HepG2 (cell line): ENCODE data around the gene SEC24D. TPM values are rescaled to one million over a fixed set of nuclear protein-coding genes. Genes with fewer than 3 reads are reported as not detected.

Experiments
- CHD4 ChIP-seq: fragments of 200-600 bp; sonication (generic); IDR thresholded peaks from 2 replicates; pipeline ENCODE4 v1.7.0; 2017; ENCODE audit warnings: mild to moderate bottlenecking, low read length, borderline replicate concordance
- FOSL1 ChIP-seq: sonication (generic); formaldehyde crosslinking; IDR thresholded peaks from 2 replicates; pipeline ENCODE4 v1.9.0; 2021; ENCODE audit warnings: missing genetic modification reagents, borderline replicate concordance
- MAFG ChIP-seq: sonication (generic); formaldehyde crosslinking; IDR thresholded peaks from 2 replicates; pipeline ENCODE4 v1.5.1; 2020; ENCODE audit warnings: mild to moderate bottlenecking, missing genetic modification reagents
- MED13 ChIP-seq: sonication (generic); formaldehyde crosslinking; IDR thresholded peaks from 2 replicates; pipeline ENCODE4 v1.5.0; 2020; ENCODE audit warnings: missing genetic modification reagents
- NFIC ChIP-seq: IDR thresholded peaks from 2 replicates; pipeline ENCODE4 v1.6.1; 2012; ENCODE audit warnings: mild to moderate bottlenecking, low read length, inconsistent platforms
- SPEN ChIP-seq: sonication (generic); formaldehyde crosslinking; IDR thresholded peaks from 2 replicates; pipeline ENCODE4 v1.5.1; 2020; ENCODE audit warnings: low read depth, mild to moderate bottlenecking, missing genetic modification reagents
- SRSF9 ChIP-seq: fragments of 200-400 bp; formaldehyde crosslinking; IDR thresholded peaks from 2 replicates; pipeline ENCODE4 v1.6.1; 2018; ENCODE audit warnings: borderline replicate concordance, mild to moderate bottlenecking, low read depth, low read length; ENCODE audit not compliant: insufficient read depth, poor library complexity, severe bottlenecking
- ZBTB21 ChIP-seq: sonication (generic); formaldehyde crosslinking; IDR thresholded peaks from 2 replicates; pipeline ENCODE4 v1.4.0; 2020; ENCODE audit warnings: missing genetic modification reagents
- ZFP36L2 ChIP-seq: sonication (generic); formaldehyde crosslinking; IDR thresholded peaks from 2 replicates; pipeline ENCODE4 v1.4.0; 2020; ENCODE audit warnings: missing genetic modification reagents
- ZFYVE20 ChIP-seq: sonication (generic); formaldehyde crosslinking; IDR thresholded peaks from 2 replicates; pipeline ENCODE4 v1.8.0; 2023; ENCODE audit warnings: low read depth, mild to moderate bottlenecking, moderate library complexity, missing genetic modification reagents, borderline replicate concordance
- ZNF629 ChIP-seq: sonication (generic); formaldehyde crosslinking; conservative IDR thresholded peaks from 2 replicates; pipeline ENCODE4 v1.5.0; 2020; ENCODE audit warnings: missing genetic modification reagents
- ZNF768 ChIP-seq: sonication (generic); formaldehyde crosslinking; IDR thresholded peaks from 2 replicates; pipeline ENCODE4 v1.4.0; 2020; ENCODE audit warnings: missing genetic modification reagents
- ZSCAN29 ChIP-seq: sonication (generic); formaldehyde crosslinking; conservative IDR thresholded peaks from 2 replicates; pipeline ENCODE4 v1.4.0; 2020; ENCODE audit warnings: mild to moderate bottlenecking, missing genetic modification reagents
- polyA plus RNA-seq, 8 experiments: library from polyadenylated mRNA; depleted of rRNA in 3 of 8; stranded (reverse) in 7 of 8; unstranded in 1 of 8; fragments of >200 nt; fragmentation: Illumina TruSeq in 4 of 8; extraction: Trizol in 4 of 8; gene quantifications; 2 replicates each; pipeline versions ENCODE4 v1.2.1 to v1.2.3, GENCODE V29; 2011 to 2016; ENCODE audit warnings: low read depth in 4 of 8, missing spikeins in 1 of 8, mixed read lengths in 1 of 8; ENCODE audit not compliant: insufficient read depth in 1 of 8
- total RNA-seq, 5 experiments: library from RNA; depleted of rRNA; stranded (reverse); fragments of >200 nt; fragmentation: Illumina TruSeq; extraction: Trizol; gene quantifications; 2 replicates each; pipeline ENCODE4 v1.2.3, GENCODE V29; 2016; ENCODE audit warnings: low read depth in 1 of 5
- TF ChIP-seq, protein P1 (sequence below): sonication (generic); formaldehyde crosslinking; IDR thresholded peaks from 2 replicates; pipeline ENCODE4 v1.5.0; 2020; ENCODE audit warnings: mild to moderate bottlenecking, missing genetic modification reagents, moderate library complexity
- TF ChIP-seq, protein P2 (sequence below): sonication (generic); formaldehyde crosslinking; IDR thresholded peaks from 2 replicates; pipeline ENCODE4 v1.4.0; 2020; ENCODE audit warnings: missing genetic modification reagents, borderline replicate concordance
- TF ChIP-seq, protein P3 (sequence below): sonication (generic); formaldehyde crosslinking; IDR thresholded peaks from 2 replicates; pipeline ENCODE4 v1.8.0; 2022; ENCODE audit warnings: missing genetic modification reagents, mild to moderate bottlenecking, borderline replicate concordance
- TF ChIP-seq, protein P4 (sequence below): sonication (generic); formaldehyde crosslinking; IDR thresholded peaks from 2 replicates; pipeline ENCODE4 v1.4.0; 2020; ENCODE audit warnings: missing genetic modification reagents, borderline replicate concordance
- TF ChIP-seq, protein P5 (sequence below): sonication (generic); formaldehyde crosslinking; IDR thresholded peaks from 2 replicates; pipeline ENCODE4 v1.5.0; 2020; ENCODE audit warnings: missing genetic modification reagents

SEC24D gene
- total and polyA plus RNA-seq, 2 of the 13 experiments (the other 11 are each of a cell fraction or from before 2014, with no cell fraction given), result 30.0 to 51.1 TPM

DNA sequence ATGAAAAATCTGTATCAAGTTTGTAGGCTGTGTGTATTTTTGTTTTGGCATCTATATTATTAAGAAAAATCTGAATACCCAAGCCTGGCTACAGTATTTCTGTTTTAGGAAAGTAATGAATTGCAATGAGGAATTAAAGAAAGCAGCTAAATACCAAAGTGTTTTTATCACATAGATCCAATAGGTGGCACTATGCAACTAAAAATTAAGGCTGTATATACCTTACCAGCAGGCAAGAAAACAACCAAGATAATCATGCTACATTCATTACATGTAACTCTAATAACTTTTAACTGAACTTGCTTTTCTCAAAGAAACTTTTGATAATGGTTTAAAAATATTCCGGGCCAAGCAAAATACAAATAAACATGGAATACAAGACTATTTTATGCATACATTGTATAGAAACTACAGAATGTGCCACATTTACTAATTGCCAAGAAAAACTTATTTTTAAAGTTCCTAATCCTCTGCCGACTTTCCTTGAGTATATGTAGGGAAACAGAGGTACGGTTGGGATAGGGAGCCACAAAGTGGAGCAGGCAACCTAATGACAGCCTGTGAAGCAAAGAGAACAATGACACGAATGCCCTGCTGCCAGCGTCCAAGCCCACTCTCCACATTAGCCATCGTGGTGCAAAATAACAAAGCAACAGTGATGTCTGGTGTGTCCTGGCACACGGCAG lies 63.7 kb downstream of the SEC24D start (continued):
- TF ChIP-seq, protein P1, sequence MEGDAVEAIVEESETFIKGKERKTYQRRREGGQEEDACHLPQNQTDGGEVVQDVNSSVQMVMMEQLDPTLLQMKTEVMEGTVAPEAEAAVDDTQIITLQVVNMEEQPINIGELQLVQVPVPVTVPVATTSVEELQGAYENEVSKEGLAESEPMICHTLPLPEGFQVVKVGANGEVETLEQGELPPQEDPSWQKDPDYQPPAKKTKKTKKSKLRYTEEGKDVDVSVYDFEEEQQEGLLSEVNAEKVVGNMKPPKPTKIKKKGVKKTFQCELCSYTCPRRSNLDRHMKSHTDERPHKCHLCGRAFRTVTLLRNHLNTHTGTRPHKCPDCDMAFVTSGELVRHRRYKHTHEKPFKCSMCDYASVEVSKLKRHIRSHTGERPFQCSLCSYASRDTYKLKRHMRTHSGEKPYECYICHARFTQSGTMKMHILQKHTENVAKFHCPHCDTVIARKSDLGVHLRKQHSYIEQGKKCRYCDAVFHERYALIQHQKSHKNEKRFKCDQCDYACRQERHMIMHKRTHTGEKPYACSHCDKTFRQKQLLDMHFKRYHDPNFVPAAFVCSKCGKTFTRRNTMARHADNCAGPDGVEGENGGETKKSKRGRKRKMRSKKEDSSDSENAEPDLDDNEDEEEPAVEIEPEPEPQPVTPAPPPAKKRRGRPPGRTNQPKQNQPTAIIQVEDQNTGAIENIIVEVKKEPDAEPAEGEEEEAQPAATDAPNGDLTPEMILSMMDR, result peak; percentile 55
- no peak for TF ChIP-seq ZFP36L2 (CRISPR knock-in tag)
- TF ChIP-seq, protein P2, sequence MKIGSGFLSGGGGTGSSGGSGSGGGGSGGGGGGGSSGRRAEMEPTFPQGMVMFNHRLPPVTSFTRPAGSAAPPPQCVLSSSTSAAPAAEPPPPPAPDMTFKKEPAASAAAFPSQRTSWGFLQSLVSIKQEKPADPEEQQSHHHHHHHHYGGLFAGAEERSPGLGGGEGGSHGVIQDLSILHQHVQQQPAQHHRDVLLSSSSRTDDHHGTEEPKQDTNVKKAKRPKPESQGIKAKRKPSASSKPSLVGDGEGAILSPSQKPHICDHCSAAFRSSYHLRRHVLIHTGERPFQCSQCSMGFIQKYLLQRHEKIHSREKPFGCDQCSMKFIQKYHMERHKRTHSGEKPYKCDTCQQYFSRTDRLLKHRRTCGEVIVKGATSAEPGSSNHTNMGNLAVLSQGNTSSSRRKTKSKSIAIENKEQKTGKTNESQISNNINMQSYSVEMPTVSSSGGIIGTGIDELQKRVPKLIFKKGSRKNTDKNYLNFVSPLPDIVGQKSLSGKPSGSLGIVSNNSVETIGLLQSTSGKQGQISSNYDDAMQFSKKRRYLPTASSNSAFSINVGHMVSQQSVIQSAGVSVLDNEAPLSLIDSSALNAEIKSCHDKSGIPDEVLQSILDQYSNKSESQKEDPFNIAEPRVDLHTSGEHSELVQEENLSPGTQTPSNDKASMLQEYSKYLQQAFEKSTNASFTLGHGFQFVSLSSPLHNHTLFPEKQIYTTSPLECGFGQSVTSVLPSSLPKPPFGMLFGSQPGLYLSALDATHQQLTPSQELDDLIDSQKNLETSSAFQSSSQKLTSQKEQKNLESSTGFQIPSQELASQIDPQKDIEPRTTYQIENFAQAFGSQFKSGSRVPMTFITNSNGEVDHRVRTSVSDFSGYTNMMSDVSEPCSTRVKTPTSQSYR (CRISPR knock-in tag), result no peak
- no peak for TF ChIP-seq ZSCAN29 (CRISPR knock-in tag)
- TF ChIP-seq MAFG (CRISPR knock-in tag), result no peak
- no peak for TF ChIP-seq SRSF9
- TF ChIP-seq ZFYVE20 (CRISPR knock-in tag), result no peak
- TF ChIP-seq MED13, result no peak
- TF ChIP-seq NFIC, result no peak
- TF ChIP-seq, protein P3, sequence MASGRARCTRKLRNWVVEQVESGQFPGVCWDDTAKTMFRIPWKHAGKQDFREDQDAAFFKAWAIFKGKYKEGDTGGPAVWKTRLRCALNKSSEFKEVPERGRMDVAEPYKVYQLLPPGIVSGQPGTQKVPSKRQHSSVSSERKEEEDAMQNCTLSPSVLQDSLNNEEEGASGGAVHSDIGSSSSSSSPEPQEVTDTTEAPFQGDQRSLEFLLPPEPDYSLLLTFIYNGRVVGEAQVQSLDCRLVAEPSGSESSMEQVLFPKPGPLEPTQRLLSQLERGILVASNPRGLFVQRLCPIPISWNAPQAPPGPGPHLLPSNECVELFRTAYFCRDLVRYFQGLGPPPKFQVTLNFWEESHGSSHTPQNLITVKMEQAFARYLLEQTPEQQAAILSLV (CRISPR knock-in tag), result no peak
- no peak for TF ChIP-seq ZBTB21 (CRISPR knock-in tag)
- no peak for TF ChIP-seq ZNF629 (CRISPR knock-in tag)
- no peak for TF ChIP-seq FOSL1 (CRISPR knock-in tag)
- TF ChIP-seq CHD4, result no peak
- no peak for TF ChIP-seq SPEN
- TF ChIP-seq, protein P4, sequence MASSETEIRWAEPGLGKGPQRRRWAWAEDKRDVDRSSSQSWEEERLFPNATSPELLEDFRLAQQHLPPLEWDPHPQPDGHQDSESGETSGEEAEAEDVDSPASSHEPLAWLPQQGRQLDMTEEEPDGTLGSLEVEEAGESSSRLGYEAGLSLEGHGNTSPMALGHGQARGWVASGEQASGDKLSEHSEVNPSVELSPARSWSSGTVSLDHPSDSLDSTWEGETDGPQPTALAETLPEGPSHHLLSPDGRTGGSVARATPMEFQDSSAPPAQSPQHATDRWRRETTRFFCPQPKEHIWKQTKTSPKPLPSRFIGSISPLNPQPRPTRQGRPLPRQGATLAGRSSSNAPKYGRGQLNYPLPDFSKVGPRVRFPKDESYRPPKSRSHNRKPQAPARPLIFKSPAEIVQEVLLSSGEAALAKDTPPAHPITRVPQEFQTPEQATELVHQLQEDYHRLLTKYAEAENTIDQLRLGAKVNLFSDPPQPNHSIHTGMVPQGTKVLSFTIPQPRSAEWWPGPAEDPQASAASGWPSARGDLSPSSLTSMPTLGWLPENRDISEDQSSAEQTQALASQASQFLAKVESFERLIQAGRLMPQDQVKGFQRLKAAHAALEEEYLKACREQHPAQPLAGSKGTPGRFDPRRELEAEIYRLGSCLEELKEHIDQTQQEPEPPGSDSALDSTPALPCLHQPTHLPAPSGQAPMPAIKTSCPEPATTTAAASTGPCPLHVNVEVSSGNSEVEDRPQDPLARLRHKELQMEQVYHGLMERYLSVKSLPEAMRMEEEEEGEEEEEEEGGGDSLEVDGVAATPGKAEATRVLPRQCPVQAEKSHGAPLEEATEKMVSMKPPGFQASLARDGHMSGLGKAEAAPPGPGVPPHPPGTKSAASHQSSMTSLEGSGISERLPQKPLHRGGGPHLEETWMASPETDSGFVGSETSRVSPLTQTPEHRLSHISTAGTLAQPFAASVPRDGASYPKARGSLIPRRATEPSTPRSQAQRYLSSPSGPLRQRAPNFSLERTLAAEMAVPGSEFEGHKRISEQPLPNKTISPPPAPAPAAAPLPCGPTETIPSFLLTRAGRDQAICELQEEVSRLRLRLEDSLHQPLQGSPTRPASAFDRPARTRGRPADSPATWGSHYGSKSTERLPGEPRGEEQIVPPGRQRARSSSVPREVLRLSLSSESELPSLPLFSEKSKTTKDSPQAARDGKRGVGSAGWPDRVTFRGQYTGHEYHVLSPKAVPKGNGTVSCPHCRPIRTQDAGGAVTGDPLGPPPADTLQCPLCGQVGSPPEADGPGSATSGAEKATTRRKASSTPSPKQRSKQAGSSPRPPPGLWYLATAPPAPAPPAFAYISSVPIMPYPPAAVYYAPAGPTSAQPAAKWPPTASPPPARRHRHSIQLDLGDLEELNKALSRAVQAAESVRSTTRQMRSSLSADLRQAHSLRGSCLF (CRISPR knock-in tag), result no peak
- no peak for TF ChIP-seq ZNF768 (CRISPR knock-in tag)
- TF ChIP-seq, protein P5, sequence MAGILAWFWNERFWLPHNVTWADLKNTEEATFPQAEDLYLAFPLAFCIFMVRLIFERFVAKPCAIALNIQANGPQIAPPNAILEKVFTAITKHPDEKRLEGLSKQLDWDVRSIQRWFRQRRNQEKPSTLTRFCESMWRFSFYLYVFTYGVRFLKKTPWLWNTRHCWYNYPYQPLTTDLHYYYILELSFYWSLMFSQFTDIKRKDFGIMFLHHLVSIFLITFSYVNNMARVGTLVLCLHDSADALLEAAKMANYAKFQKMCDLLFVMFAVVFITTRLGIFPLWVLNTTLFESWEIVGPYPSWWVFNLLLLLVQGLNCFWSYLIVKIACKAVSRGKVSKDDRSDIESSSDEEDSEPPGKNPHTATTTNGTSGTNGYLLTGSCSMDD (CRISPR knock-in tag), result no peak
